Measurements from ENCODE around the gene SH2B3. TPM values are rescaled to one million over a fixed set of nuclear protein-coding genes. Genes with fewer than 3 reads are reported as not detected.
"Not testable (repeated sequence)": the region's sequence is repeated elsewhere in the genome, so short reads cannot be mapped to it uniquely, and the experiment has no call there.

SH2B3 gene
- total RNA-seq, 8 experiments from 2014 or later = 2.5 to 9.5 (median 6.4) TPM

DNA sequence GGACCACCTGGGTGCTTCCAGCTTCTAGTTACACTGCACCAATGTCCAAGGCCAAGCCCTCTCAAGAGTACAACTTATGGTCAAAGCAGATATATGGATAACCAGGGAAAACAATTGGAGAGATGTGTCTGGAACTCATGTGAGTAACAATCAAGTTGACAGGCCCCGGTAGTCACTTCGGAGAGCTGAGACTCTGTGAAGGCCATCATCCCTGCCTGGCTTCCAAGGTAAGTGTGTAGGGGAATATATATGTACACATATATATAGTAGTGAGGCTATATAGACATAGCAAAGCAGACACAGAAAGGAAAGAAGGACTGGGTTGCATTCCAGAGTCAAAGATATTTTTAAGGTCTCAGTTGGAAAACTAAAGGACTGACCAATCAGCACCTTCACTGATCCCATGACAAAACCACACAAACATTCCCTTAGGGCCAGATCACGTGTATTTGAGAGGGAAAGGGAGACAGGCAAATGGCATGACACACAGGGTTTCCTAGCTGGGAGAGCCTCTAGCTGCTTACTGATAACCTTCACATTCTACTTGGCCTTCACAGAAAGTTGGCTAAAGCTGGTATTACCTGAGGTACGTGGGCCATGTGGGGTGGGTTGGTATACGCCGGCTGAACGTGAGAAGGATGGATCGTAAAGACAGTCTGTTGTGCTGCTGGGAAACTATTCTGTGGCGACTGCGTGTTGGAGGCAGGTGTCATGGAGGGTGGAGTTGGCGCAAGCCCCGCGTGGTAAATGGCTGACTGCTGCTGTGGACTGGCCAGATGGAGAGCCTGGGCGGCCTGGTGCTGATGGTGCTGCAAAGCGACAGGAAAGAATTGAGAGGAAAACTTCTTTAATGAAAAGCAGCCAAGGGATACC lies 50.0 kb downstream of the SH2B3 start:
- ATAC-seq (replicated peaks in 6 of 8) = peak in 1 of 8 experiments; percentile 19

DNA sequence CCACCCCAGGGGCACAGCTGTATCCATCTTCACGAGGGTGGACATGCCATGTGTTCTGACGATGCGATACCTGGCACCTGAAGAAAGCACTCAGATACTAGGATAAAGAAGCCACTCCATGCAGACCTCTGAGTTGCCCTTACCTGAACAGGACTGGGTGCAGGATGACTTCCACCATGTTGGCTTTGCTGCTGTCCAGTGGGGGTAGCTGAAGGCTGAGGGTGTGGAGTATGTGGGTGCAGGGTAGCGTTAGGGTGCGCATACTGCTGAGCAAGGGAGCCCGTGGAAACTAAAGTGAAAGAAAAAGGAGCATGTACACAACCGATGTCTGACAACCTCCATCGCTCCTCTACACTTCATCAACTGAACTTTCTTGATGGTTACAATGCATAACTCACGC lies 51.3 kb downstream of the SH2B3 start:
- Histone ChIP-seq H3K27ac (no peak overlapping the region), H3K4me3 (no peak overlapping the region), H3K4me1 (replicated peaks in 1 of 2) (no peaks in the 10 kb centered on the region)
- in situ Hi-C loops (cut with MboI; ENCODE audit: low pct_unique_long_range_greater_than_20kb in 2 of 9, low sequenced_read_pairs in 9 of 9, unreplicated experiment in 9 of 9) = no loop called here
- no peak for ATAC-seq (replicated peaks in 6 of 8)
- WGBS, 10 experiments = 86 to 100% (median 100%) methylated on average over 1 to 5 of the region's 9 CpGs; no CpG with 5 or more reads in 1 of the 10 experiments

More for the DNA sequence above, 50.0 kb downstream of the SH2B3 start:
- Histone ChIP-seq H3K4me3 (no peak overlapping the region), H3K4me1 (replicated peaks in 1 of 2) (no peaks in the 10 kb centered on the region), H3K27ac (no peak overlapping the region)
- in situ Hi-C loops (cut with MboI; ENCODE audit: low pct_unique_long_range_greater_than_20kb in 2 of 9, low sequenced_read_pairs in 9 of 9, unreplicated experiment in 9 of 9) = no loop called here
- 84 to 100% (median 96%) methylated on average over 1 to 15 of the region's 15 CpGs; no CpG with 5 or more reads in 1 of the 10 experiments for WGBS, 10 experiments

DNA sequence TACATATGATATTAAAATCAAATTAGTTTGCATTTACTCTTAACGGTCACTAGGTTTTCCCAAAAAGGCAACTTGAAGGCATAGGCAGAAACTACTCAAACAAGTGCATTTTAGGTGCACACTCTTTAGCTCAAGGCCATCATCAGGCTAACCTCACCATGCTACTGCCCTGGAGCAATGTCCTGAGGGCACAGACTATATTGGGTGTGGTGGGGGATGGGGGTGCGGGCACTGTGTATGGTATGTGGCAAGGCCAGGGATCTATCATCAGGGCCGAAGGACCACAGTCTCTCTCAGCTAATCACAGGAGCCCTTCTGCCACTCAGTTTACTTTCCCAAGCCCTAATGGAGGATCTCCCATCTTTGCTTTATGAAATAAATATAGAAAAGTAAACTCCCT lies 51.9 kb downstream of the SH2B3 start:
- ATAC-seq (replicated peaks in 6 of 8) = no peak
- Histone ChIP-seq H3K4me3 (no peak overlapping the region), H3K4me1 (replicated peaks in 1 of 2) (no peaks in the 10 kb centered on the region), H3K27ac (no peak overlapping the region)
- 40 to 100% (median 63%) methylated on average over 1 to 2 of the region's 3 CpGs; no CpG with 5 or more reads in 3 of the 10 experiments for WGBS, 10 experiments
- in situ Hi-C loops (cut with MboI; ENCODE audit: low pct_unique_long_range_greater_than_20kb in 2 of 9, low sequenced_read_pairs in 9 of 9, unreplicated experiment in 9 of 9) = no loop called here

GRCh38 chr12:111458546-111459172 lies 52.9 kb downstream of the SH2B3 start:
- Histone ChIP-seq H3K4me1 (replicated peaks in 1 of 2) (no peaks in the 10 kb centered on the region), H3K4me3 (no peak overlapping the region), H3K27ac (no peak overlapping the region)
- 80 to 100% (median 100%) methylated on average over 1 to 5 of the region's 6 CpGs; no CpG with 5 or more reads in 3 of the 10 experiments for WGBS, 10 experiments
- in situ Hi-C loops (cut with MboI; ENCODE audit: low pct_unique_long_range_greater_than_20kb in 2 of 9, low sequenced_read_pairs in 9 of 9, unreplicated experiment in 9 of 9) = no loop called here
- ATAC-seq (replicated peaks in 6 of 8) = peak in 1 of 8 experiments; percentile 69

DNA sequence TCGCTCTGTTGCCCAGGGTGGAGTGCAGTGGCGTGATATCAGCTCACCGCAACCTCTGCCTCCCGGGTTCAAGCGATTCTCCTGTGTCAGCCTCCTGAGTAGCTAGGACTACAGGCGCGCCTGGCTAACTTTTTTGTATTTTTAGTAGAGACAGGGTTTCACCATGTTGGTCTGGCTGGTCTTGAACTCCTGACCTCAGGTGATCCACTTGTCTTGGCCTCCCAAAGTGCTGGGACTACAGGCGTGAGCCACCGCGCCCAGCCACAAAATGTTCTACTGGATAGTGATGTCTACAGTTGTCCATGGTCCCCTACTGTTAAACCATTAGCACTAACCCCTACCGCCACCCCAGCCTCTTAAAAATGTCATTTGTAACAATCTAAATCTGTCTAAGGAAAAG lies 54.4 kb downstream of the SH2B3 start:
- H3K4me1 ChIP-seq (replicated peaks in 1 of 2); in situ Hi-C loops (cut with MboI; ENCODE audit: low pct_unique_long_range_greater_than_20kb in 2 of 9, low sequenced_read_pairs in 9 of 9, unreplicated experiment in 9 of 9); H3K4me3 ChIP-seq; ATAC-seq (replicated peaks in 6 of 8); H3K27ac ChIP-seq: not testable (repeated sequence)
- WGBS, 10 experiments = 90 to 100% (median 98%) methylated on average over 1 to 7 of the region's 11 CpGs; no CpG with 5 or more reads in 4 of the 10 experiments

GRCh38 chr12:111462210-111462769 lies 56.6 kb downstream of the SH2B3 start:
- no peaks in the 10 kb centered on the region for H3K4me1 ChIP-seq (replicated peaks in 1 of 2)
- H3K27ac ChIP-seq = no peak overlapping the region
- in situ Hi-C loops (cut with MboI; ENCODE audit: low pct_unique_long_range_greater_than_20kb in 2 of 9, low sequenced_read_pairs in 9 of 9, unreplicated experiment in 9 of 9) = no loop called here
- H3K4me3 ChIP-seq = no peak overlapping the region
- no peak for ATAC-seq (replicated peaks in 6 of 8)

GRCh38 chr12:111467092-111467856 lies 61.6 kb downstream of the SH2B3 start:
- 56 to 100% (median 100%) methylated on average over 1 to 3 of the region's 3 CpGs; no CpG with 5 or more reads in 4 of the 10 experiments for WGBS, 10 experiments
- in situ Hi-C loops (cut with MboI; ENCODE audit: low pct_unique_long_range_greater_than_20kb in 2 of 9, low sequenced_read_pairs in 9 of 9, unreplicated experiment in 9 of 9) = no loop called here
- peak in 3 of 8 experiments; percentile 51 to 58 (median 56) for ATAC-seq (replicated peaks in 6 of 8)
- no peak overlapping the region for H3K4me3 ChIP-seq
- H3K27ac ChIP-seq = no peak overlapping the region
- H3K4me1 ChIP-seq (replicated peaks in 1 of 2) = no peaks in the 10 kb centered on the region

- Histone ChIP-seq H3K4me3 (no peak overlapping the region), H3K27ac (no peak overlapping the region), H3K4me1 (replicated peaks in 1 of 2) (no peaks in the 10 kb centered on the region)
- in situ Hi-C loops (cut with MboI; ENCODE audit: low pct_unique_long_range_greater_than_20kb in 2 of 9, low sequenced_read_pairs in 9 of 9, unreplicated experiment in 9 of 9) = no loop called here
- ATAC-seq (replicated peaks in 6 of 8) = peak in 3 of 8 experiments; percentile 79 to 80 (median 79)
- whole genome bisulfite sequencing, 10 experiments = 3 to 100% (median 94%) methylated on average over 1 to 4 of the region's 4 CpGs
Observed at GRCh38 chr12:111467857-111468241, 62.1 kb downstream of the SH2B3 start.

DNA sequence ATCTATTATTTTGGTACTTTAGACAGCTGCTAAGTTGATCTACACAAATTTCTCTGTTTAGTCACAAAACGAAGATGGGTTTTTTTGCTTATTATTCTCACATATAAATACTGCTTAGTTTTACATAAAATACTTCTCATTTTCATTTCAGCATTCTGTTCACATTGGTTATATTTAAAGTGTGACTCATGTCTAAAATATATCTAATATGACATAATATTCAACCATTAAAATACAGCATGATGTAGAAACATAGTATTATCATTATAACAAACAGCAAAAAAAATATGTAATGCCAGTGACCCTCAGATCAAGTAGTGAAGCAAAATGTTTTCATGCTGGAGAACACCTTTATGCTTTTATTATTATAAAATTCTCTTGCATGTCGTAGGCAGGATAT lies 63.7 kb downstream of the SH2B3 start:
- Histone ChIP-seq H3K4me1 (replicated peaks in 1 of 2) (no peaks in the 10 kb centered on the region), H3K4me3 (no peak overlapping the region), H3K27ac (no peak overlapping the region)
- ATAC-seq (replicated peaks in 6 of 8) = no peak
- WGBS, 10 experiments = 0 to 100% (median 88%) methylated on average over 1 to 2 of the region's 2 CpGs; no CpG with 5 or more reads in 1 of the 10 experiments
- in situ Hi-C loops (cut with MboI; ENCODE audit: low pct_unique_long_range_greater_than_20kb in 2 of 9, low sequenced_read_pairs in 9 of 9, unreplicated experiment in 9 of 9) = no loop called here

DNA sequence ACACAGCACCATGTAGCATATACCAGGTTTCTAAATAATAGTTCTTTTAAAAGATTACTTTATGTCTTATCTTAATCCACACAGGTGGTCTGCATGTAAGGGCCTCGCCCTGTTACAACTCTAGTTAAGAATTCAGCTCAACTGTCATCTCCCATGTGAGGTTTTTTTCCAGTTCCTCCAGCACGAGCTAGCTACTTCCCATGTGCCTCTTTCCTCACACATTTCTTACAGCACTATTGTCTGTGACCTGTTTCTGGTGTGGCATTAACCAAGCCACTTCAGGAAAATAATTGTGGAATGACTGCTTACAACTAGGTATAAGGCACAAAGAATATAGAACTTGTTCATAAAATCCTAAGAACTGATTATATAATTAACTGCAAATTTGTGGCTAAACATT lies 65.5 kb downstream of the SH2B3 start:
- WGBS, 10 experiments = 71 to 100% (median 87%) methylated on average over 1 to 2 of the region's 2 CpGs
- no peaks in the 10 kb centered on the region for H3K4me1 ChIP-seq (replicated peaks in 1 of 2)
- no peak overlapping the region for H3K4me3 ChIP-seq
- ATAC-seq (replicated peaks in 6 of 8) = no peak
- in situ Hi-C loops (cut with MboI; ENCODE audit: low pct_unique_long_range_greater_than_20kb in 2 of 9, low sequenced_read_pairs in 9 of 9, unreplicated experiment in 9 of 9) = no loop called here
- H3K27ac ChIP-seq = no peak overlapping the region

- ATAC-seq (replicated peaks in 6 of 8) = no peak
- Histone ChIP-seq H3K4me3 (no peak overlapping the region), H3K27ac (no peak overlapping the region), H3K4me1 (replicated peaks in 1 of 2) (no peaks in the 10 kb centered on the region)
- WGBS, 10 experiments = 80 to 100% (median 94%) methylated on average over 1 to 2 of the region's 2 CpGs; no CpG with 5 or more reads in 6 of the 10 experiments
- in situ Hi-C loops (cut with MboI; ENCODE audit: low pct_unique_long_range_greater_than_20kb in 2 of 9, low sequenced_read_pairs in 9 of 9, unreplicated experiment in 9 of 9) = no loop called here
Observed at GRCh38 chr12:111482462-111482861, 76.7 kb downstream of the SH2B3 start.

DNA sequence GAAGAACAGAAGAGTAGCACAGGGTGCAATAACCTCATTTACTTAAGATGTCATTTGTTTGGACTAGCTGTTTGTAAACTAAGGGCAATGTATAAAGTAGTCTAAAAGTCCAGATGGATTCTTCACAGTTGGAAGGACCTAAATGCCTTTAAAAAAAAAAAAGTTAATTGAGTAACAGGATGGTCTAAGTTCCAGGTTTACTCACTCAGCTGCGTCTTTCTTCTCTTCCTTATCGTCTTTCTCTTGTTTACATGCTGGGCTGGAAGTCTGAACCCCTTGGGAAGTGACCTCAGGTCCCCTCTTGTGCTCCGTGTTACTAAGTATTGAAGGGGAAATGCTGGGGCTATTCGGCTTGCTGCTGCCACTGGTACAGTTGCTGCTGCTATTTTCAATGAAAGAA lies 82.5 kb downstream of the SH2B3 start:
- no peak overlapping the region for H3K4me3 ChIP-seq
- in situ Hi-C loops (cut with MboI; ENCODE audit: low pct_unique_long_range_greater_than_20kb in 2 of 9, low sequenced_read_pairs in 9 of 9, unreplicated experiment in 9 of 9) = no loop called here
- no peak for ATAC-seq (replicated peaks in 6 of 8)
- no peaks in the 10 kb centered on the region for H3K4me1 ChIP-seq (replicated peaks in 1 of 2)
- WGBS, 10 experiments = 38 to 100% (median 95%) methylated on average over 1 to 4 of the region's 4 CpGs; no CpG with 5 or more reads in 1 of the 10 experiments
- H3K27ac ChIP-seq = no peak overlapping the region

- ATAC-seq (replicated peaks in 6 of 8) = no peak
- no peak overlapping the region for H3K4me3 ChIP-seq
- no peaks in the 10 kb centered on the region for H3K4me1 ChIP-seq (replicated peaks in 1 of 2)
- no peak overlapping the region for H3K27ac ChIP-seq
- in situ Hi-C loops (cut with MboI; ENCODE audit: low pct_unique_long_range_greater_than_20kb in 2 of 9, low sequenced_read_pairs in 9 of 9, unreplicated experiment in 9 of 9) = no loop called here
- 87 to 100% (median 97%) methylated on average over 2 of the region's 2 CpGs; no CpG with 5 or more reads in 1 of the 10 experiments for WGBS, 10 experiments
Observed at GRCh38 chr12:111488798-111489197, 83.1 kb downstream of the SH2B3 start.
